HepG2 (cell line): ENCODE measurements around the gene LAP3. TPM values are rescaled to one million over a fixed set of nuclear protein-coding genes. Genes with fewer than 3 reads are reported as not detected.

ENCODE experiments used
- ETV5 ChIP-seq: IDR thresholded peaks from 2 replicates; pipeline ENCODE4 v1.6.1; 2018; ENCODE audit warnings: missing biosample characterization, missing genetic modification reagents, inconsistent platforms, borderline replicate concordance
- GATAD1 ChIP-seq: IDR thresholded peaks from 2 replicates; pipeline ENCODE4 v1.6.1; 2016; ENCODE audit warnings: missing genetic modification reagents, missing compliant biosample characterization
- GATAD2A ChIP-seq: IDR thresholded peaks from 2 replicates; pipeline ENCODE4 v1.6.1; 2016
- GTF2F1 ChIP-seq: fragments of 150-350 bp; IDR thresholded peaks from 2 replicates; pipeline ENCODE4 v1.6.1; 2014; ENCODE audit warnings: low read length
- HDAC2 ChIP-seq: sonication (generic); formaldehyde crosslinking; IDR thresholded peaks from 2 replicates; pipeline ENCODE4 v1.4.0; 2020; ENCODE audit warnings: missing genetic modification reagents
- KDM3A ChIP-seq: IDR thresholded peaks from 2 replicates; pipeline ENCODE4 v1.6.1; 2018; ENCODE audit warnings: low read depth, missing compliant biosample characterization
- MAFF ChIP-seq: IDR thresholded peaks from 2 replicates; pipeline ENCODE4 v1.6.1; 2011; ENCODE audit warnings: low read depth, low read length, improper control_type of control experiment
- PHB2 ChIP-seq: fragments of 450-650 bp; IDR thresholded peaks from 2 replicates; pipeline ENCODE4 v1.6.1; 2018; ENCODE audit not compliant: partially characterized antibody
- RFX1 ChIP-seq: fragments of 450-650 bp; IDR thresholded peaks from 2 replicates; pipeline ENCODE4 v1.6.1; 2017
- SAP130 ChIP-seq: IDR thresholded peaks from 2 replicates; pipeline ENCODE4 v1.6.1; 2016; ENCODE audit warnings: low read depth
- SIX4 ChIP-seq: sonication (generic); formaldehyde crosslinking; IDR thresholded peaks from 2 replicates; pipeline ENCODE4 v1.4.0; 2020; ENCODE audit warnings: missing genetic modification reagents
- SSRP1 ChIP-seq: IDR thresholded peaks from 2 replicates; pipeline ENCODE4 v1.6.1; 2016; ENCODE audit warnings: control low read depth
- ZBTB10 ChIP-seq: sonication (generic); formaldehyde crosslinking; IDR thresholded peaks from 2 replicates; pipeline ENCODE4 v1.4.0; 2020; ENCODE audit warnings: missing genetic modification reagents, borderline replicate concordance
- ZBTB20 ChIP-seq: sonication (generic); formaldehyde crosslinking; IDR thresholded peaks from 2 replicates; pipeline ENCODE4 v1.8.1; 2023; ENCODE audit warnings: missing genetic modification reagents, low read depth, mild to moderate bottlenecking, borderline replicate concordance
- ZNF275 ChIP-seq: sonication (generic); formaldehyde crosslinking; IDR thresholded peaks from 2 replicates; pipeline ENCODE4 v1.8.0; 2022; ENCODE audit warnings: missing genetic modification reagents, mild to moderate bottlenecking, inconsistent platforms, borderline replicate concordance
- ZNF780A ChIP-seq: sonication (generic); formaldehyde crosslinking; IDR thresholded peaks from 2 replicates; pipeline ENCODE4 v1.8.0; 2022; ENCODE audit warnings: mild to moderate bottlenecking, missing genetic modification reagents, moderate library complexity
- polyA plus RNA-seq, 8 experiments: library from polyadenylated mRNA; depleted of rRNA in 3 of 8; stranded (reverse) in 7 of 8; unstranded in 1 of 8; fragments of >200 nt; fragmentation: Illumina TruSeq in 4 of 8; extraction: Trizol in 4 of 8; gene quantifications; 2 replicates each; pipeline versions ENCODE4 v1.2.1 to v1.2.3, GENCODE V29; 2011 to 2016; ENCODE audit warnings: low read depth in 4 of 8, missing spikeins in 1 of 8, mixed read lengths in 1 of 8; ENCODE audit not compliant: insufficient read depth in 1 of 8
- total RNA-seq, 5 experiments: library from RNA; depleted of rRNA; stranded (reverse); fragments of >200 nt; fragmentation: Illumina TruSeq; extraction: Trizol; gene quantifications; 2 replicates each; pipeline ENCODE4 v1.2.3, GENCODE V29; 2016; ENCODE audit warnings: low read depth in 1 of 5
- TF ChIP-seq, protein P1 (sequence below): sonication (generic); formaldehyde crosslinking; IDR thresholded peaks from 2 replicates; pipeline ENCODE4 v1.8.1; 2023; ENCODE audit warnings: mild to moderate bottlenecking, missing genetic modification reagents
- TF ChIP-seq, protein P2 (sequence below): sonication (generic); formaldehyde crosslinking; IDR thresholded peaks from 2 replicates; pipeline ENCODE4 v1.4.0; 2020; ENCODE audit warnings: mild to moderate bottlenecking, missing genetic modification reagents
- TF ChIP-seq, protein P3 (sequence below): IDR thresholded peaks from 2 replicates; pipeline ENCODE4 v1.4.0; 2020; ENCODE audit warnings: mild to moderate bottlenecking, missing genetic modification reagents

The LAP3 gene
- total and polyA plus RNA-seq, 2 of the 13 experiments (the other 11 are each of a cell fraction or from before 2014, with no cell fraction given) = 106 to 125 TPM

DNA sequence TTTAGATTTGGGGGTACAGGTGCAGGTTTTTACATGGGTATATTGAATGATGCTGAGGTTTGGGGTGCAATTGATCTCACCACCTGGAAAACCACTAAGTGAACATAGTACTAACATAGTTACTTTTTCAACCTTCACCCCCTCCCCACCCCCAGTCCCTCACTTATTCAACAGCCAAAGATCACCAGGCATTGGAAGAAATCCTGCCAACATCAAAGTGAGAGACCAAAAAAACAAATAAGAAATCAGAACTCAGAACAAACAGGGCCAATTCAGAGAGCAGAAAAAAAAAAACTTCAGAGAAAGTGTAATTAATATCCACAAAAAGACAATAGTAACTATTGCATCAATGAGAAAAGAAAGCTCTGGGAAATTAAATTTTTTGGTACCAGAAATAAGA, 20.5 kb upstream of the LAP3 start (continued):
- TF ChIP-seq, protein P1, sequence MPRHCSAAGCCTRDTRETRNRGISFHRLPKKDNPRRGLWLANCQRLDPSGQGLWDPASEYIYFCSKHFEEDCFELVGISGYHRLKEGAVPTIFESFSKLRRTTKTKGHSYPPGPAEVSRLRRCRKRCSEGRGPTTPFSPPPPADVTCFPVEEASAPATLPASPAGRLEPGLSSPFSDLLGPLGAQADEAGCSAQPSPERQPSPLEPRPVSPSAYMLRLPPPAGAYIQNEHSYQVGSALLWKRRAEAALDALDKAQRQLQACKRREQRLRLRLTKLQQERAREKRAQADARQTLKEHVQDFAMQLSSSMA (CRISPR knock-in tag) = no peak
- peak; percentile 43; the same call in 1 of the 2 replicates for TF ChIP-seq ZBTB10 (CRISPR knock-in tag)
- TF ChIP-seq, protein P2, sequence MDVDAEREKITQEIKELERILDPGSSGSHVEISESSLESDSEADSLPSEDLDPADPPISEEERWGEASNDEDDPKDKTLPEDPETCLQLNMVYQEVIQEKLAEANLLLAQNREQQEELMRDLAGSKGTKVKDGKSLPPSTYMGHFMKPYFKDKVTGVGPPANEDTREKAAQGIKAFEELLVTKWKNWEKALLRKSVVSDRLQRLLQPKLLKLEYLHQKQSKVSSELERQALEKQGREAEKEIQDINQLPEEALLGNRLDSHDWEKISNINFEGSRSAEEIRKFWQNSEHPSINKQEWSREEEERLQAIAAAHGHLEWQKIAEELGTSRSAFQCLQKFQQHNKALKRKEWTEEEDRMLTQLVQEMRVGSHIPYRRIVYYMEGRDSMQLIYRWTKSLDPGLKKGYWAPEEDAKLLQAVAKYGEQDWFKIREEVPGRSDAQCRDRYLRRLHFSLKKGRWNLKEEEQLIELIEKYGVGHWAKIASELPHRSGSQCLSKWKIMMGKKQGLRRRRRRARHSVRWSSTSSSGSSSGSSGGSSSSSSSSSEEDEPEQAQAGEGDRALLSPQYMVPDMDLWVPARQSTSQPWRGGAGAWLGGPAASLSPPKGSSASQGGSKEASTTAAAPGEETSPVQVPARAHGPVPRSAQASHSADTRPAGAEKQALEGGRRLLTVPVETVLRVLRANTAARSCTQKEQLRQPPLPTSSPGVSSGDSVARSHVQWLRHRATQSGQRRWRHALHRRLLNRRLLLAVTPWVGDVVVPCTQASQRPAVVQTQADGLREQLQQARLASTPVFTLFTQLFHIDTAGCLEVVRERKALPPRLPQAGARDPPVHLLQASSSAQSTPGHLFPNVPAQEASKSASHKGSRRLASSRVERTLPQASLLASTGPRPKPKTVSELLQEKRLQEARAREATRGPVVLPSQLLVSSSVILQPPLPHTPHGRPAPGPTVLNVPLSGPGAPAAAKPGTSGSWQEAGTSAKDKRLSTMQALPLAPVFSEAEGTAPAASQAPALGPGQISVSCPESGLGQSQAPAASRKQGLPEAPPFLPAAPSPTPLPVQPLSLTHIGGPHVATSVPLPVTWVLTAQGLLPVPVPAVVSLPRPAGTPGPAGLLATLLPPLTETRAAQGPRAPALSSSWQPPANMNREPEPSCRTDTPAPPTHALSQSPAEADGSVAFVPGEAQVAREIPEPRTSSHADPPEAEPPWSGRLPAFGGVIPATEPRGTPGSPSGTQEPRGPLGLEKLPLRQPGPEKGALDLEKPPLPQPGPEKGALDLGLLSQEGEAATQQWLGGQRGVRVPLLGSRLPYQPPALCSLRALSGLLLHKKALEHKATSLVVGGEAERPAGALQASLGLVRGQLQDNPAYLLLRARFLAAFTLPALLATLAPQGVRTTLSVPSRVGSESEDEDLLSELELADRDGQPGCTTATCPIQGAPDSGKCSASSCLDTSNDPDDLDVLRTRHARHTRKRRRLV = no peak
- TF ChIP-seq SIX4 (CRISPR knock-in tag) = no peak
- TF ChIP-seq ETV5 (CRISPR knock-in tag) = no peak
- TF ChIP-seq HDAC2 (CRISPR knock-in tag) = peak; percentile 37; the same call in 1 of the 2 replicates
- TF ChIP-seq ZBTB20 (CRISPR knock-in tag) = no peak
- TF ChIP-seq SSRP1 (CRISPR knock-in tag) = no peak
- TF ChIP-seq KDM3A (CRISPR knock-in tag) = no peak
- TF ChIP-seq RFX1 = no peak
- TF ChIP-seq MAFF = no peak
- peak; percentile 48; the same call in 1 of the 2 replicates for TF ChIP-seq GATAD2A (CRISPR knock-in tag)
- no peak for TF ChIP-seq GATAD1 (CRISPR knock-in tag)
- TF ChIP-seq ZNF275 (CRISPR knock-in tag) = no peak
- no peak for TF ChIP-seq ZNF780A (CRISPR knock-in tag)
- TF ChIP-seq, protein P3, sequence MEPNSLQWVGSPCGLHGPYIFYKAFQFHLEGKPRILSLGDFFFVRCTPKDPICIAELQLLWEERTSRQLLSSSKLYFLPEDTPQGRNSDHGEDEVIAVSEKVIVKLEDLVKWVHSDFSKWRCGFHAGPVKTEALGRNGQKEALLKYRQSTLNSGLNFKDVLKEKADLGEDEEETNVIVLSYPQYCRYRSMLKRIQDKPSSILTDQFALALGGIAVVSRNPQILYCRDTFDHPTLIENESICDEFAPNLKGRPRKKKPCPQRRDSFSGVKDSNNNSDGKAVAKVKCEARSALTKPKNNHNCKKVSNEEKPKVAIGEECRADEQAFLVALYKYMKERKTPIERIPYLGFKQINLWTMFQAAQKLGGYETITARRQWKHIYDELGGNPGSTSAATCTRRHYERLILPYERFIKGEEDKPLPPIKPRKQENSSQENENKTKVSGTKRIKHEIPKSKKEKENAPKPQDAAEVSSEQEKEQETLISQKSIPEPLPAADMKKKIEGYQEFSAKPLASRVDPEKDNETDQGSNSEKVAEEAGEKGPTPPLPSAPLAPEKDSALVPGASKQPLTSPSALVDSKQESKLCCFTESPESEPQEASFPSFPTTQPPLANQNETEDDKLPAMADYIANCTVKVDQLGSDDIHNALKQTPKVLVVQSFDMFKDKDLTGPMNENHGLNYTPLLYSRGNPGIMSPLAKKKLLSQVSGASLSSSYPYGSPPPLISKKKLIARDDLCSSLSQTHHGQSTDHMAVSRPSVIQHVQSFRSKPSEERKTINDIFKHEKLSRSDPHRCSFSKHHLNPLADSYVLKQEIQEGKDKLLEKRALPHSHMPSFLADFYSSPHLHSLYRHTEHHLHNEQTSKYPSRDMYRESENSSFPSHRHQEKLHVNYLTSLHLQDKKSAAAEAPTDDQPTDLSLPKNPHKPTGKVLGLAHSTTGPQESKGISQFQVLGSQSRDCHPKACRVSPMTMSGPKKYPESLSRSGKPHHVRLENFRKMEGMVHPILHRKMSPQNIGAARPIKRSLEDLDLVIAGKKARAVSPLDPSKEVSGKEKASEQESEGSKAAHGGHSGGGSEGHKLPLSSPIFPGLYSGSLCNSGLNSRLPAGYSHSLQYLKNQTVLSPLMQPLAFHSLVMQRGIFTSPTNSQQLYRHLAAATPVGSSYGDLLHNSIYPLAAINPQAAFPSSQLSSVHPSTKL (CRISPR knock-in tag) = peak; percentile 44
- no peak for TF ChIP-seq GTF2F1
- TF ChIP-seq PHB2 = no peak
- 0 out of 2 replicates have a peak, but pooled peaks have one; percentile 33 for TF ChIP-seq SAP130 (CRISPR knock-in tag)
